HG02642 (cell line): Measurements from ENCODE around the gene KYAT1.
"Not testable (repeated sequence)": the region's sequence is repeated elsewhere in the genome, so short reads cannot be mapped to it uniquely, and the experiment has no call there.

ENCODE experiments used
- ATAC-seq: cut with Tn5 transposase; IDR thresholded peaks from one replicate; pipeline ENCODE4 v1.9.1; 2021; ENCODE audit warnings: mild to moderate bottlenecking; ENCODE audit not compliant: unreplicated experiment, poor library complexity

The KYAT1 gene

GRCh38 chr9:128845186-128845931, 36.4 kb downstream of the KYAT1 start:
- no peak for ATAC-seq

DNA sequence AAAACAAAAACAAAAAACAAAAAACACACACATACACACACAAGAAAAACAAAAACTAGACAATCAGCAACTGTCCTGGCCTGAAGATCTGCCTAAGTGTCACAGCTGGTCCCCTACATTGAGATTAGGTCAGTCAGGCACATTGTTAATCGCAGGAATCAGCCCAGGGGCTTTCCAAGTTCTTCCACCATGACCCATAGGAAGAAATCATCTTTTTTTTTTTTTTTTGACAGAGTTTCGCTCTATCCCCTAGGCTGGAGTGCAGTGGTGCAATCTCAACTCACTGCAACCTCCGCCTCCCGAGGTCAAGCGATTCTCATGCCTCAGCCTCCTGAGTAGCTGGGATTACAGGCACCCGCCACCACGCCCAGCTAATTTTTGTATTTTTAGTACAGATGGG, 38.6 kb downstream of the KYAT1 start:
- not testable (repeated sequence) for ATAC-seq

DNA sequence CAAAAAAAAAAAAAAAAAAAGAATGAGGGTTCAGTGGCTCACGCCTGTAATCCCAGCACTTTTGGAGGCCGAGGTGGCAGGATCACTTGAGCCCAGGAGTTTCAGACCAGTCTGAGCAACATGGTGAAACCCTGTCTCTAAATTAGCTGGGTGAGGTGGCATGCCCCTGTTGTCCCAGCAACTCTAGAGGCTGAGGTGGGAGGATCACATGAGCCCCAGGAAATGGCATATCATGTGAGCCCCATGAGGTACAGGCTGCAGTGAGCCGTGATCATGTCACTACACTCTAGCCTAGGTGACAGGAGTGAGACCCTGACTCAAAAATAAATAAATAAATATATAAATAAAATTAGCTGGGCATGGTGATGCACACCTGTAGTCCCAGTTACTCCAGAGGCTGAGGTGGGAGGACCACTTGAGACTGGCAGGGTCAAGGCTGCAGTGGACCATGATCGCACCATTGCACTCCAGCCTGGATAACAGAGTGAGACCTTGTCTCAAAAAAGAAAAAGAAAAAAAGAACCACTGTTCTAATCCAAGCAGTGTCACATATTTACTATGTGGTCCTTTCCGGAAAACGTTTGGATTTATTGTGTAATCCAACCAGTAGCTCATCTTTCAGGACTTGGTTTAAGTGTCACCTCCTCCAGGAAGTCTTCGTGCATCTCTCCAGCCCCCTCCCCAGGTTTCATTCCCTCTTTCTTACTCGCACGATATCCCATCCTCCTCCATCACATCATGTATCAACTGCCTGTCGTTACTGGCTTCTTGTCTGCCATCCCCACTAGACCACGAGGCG, 39.9 kb downstream of the KYAT1 start:
- no peak for ATAC-seq

DNA sequence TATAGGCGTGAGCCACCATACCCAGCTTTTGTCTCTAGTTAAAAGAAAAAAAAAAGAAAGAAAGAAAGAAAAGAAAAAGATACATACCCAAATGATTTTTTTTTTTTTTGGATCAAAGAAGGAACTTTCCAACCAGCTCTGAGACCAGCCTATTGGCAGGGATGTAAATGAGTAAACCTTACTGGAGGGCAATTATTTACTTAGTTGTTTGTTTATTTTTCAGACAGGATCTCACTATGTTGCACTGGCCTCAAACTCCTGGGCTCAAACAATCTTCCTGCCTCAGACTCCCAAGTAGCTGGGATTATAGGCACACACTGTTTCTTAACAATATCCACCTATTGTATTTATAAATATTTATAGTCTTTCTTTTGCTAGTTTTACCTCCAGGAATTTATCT, 41.2 kb downstream of the KYAT1 start:
- no peak for ATAC-seq

GRCh38 chr9:128838338-128838737, 43.4 kb downstream of the KYAT1 start:
- no peak for ATAC-seq

- no peak for ATAC-seq
These were observed 45.1 kb downstream of the KYAT1 start for GRCh38 chr9:128836509-128837145.

GRCh38 chr9:128835246-128836210, 46.2 kb downstream of the KYAT1 start:
- no peak for ATAC-seq

- ATAC-seq, result no peak
These were observed 48.1 kb downstream of the KYAT1 start for GRCh38 chr9:128833696-128834095.

- ATAC-seq, result peak; percentile 97
These were observed 52.1 kb downstream of the KYAT1 start, which contains the start of gene SPOUT1 for GRCh38 chr9:128829477-128830251. TSS of gene SPOUT1 (minus strand) at chr9:128829794. CDS start at chr9:128829780, 14 bp downstream.

DNA sequence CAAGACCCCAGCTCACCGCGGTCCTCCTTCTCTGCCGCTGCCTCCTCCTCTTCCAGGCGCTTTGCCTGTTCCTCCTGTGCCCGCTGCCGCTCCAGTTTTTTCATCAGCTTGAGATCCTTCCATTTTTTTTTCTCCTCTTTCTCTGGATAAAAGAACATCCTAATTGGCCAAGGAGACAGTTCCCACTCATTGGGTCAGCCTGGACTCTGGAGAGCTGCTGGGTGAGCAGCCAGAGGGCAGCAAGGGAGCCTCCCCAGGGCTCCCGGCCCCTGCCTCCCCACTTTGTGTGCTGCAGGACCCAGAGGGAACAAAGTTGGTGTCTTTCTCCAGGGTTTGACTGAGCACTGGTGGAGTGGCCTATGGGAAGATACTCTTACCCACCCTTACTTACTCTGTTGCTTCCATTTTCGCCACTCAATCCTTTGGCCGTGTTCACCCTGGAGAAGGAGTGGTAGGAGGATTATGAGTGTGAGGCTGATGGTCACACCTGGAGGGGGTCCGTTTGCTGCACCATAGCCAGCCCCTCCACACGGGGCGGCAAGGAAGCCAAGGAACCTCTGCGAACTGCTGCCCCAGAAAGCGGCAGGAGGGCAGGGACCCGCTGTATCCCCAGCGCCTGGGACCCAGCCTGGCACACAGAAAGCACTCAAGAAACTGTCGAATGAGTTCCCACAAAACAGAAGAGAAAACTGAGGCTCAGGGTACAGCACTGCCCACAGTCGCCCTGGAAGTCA, 52.9 kb downstream of the KYAT1 start:
- ATAC-seq, result peak; percentile 5

DNA sequence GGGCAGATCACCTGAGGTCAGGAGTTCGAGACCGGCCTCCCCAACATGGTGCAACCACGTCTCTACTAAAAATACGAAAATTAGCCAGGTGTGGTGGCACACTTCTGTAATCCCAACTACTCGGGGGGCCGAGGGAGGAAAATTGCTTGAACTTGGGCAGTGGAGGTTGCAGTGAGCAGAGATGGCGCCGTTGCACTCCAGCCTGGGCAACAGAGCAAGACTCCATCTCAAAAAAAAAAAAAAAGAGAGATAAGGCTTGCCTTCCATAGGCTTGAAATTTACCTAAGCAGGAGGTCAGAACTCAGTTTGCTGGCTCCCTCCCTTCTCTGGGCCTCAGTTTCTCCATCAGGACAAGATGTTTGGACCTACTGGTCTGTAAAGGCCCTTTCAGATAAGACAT, 53.5 kb downstream of the KYAT1 start:
- ATAC-seq, result no peak

GRCh38 chr9:128825923-128826700, 55.6 kb downstream of the KYAT1 start:
- no peak for ATAC-seq

DNA sequence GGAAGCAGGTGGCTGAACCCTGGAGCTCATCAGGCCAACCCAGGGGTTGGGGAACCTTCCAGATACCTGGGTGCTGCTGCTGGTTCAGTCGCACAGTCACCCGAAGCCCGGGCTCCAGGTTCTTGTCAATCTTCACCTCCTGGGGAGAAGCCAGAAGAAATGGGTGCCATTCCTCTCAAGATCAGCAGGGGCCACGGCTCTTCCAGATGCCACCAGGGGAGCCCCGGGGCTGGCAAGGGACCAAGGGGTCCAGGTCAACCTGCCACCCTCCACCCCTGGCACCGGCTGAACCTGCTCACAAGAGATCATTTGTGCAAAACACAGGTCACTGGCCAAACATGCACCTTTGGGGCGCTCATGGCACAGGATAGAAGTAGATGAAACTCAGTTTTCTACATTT, 56.8 kb downstream of the KYAT1 start:
- no peak for ATAC-seq

DNA sequence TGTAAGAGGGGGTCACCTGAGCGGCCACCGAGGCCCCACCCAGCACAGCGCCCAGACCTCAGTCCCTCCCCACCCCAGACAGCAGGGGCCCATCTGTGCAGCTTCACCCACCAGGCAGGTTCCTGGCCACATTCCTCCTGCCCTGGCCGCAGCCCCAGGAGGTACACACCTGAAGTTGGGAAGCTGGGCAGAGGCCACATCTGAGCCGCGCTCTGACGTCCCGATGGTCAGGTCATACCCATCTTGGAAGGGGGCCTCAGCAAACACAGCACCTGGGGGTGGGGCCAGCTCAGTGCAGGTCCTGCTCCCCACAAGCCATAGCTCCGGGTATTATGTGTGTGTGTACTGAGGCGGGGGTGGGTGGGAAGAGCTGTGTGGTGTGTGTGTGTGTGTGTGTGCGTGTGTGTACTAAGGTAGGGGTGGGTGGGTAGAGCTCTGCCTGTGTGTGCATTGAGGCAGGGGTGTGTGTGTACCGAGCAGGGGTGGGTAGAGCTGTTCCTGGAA, 57.8 kb downstream of the KYAT1 start:
- ATAC-seq, result no peak

DNA sequence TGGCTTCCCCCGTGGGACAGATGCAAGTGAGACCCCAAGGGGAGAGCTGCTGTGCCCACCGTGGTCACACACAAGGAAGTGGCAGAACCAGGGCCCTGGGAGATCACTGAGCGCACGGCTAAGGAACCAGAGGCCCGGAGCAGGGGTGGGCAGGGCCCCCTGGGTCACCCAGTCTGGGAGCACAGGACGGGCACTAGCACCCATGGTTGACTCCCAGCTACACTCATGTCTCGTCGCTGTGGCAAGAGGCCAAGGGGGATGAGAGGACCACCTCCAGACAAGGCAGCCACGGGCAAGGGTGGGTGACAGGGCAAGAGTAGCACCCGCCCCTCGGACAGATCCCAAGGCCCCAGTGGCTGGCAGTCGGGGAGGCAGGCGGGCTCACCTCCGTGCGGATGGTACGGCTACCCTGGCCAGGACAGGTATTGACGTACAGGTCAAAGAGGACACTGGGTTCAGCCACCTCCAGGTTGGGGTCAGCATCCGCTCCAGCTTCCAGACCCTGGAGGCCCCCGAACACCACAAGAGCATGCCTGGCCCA, 58.3 kb downstream of the KYAT1 start:
- no peak for ATAC-seq

DNA sequence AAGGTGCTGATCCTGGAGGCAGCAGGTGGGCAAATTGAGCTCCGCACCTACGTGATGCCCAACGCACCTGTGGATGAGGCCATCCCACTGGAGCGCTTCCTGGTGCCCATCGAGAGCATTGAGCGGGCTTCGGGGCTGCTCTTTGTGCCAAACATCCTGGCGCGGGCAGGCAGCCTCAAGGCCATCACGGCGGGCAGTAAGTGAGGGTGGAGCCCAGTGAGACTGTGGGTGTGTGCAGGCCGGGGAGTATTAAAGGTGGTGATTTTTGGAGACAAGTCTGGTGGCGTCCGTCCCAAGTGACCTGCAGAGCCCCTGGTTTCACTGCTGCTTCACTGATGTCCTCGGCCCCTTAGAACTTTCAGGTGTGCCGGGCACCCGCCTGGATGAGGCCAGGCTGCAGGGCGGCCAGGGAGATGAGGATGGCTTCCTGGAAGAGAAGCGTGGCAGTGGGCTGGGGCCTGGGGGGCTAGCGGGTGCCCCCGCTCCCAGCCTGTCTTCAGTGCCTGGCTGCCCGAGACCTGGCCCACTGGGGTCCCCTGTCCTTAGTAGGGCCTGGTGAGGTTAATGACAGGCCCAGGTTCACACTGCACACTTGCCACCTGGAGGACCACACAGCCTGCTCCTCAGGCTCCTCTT, 59.2 kb downstream of the KYAT1 start:
- ATAC-seq, result no peak
